ENCODE measurements around the gene PTGS1. TPM values are rescaled to one million over a fixed set of nuclear protein-coding genes. Genes with fewer than 3 reads are reported as not detected.

Gene PTGS1
- total and polyA plus RNA-seq, 9 of the 15 experiments (the other 6 are each of a cell fraction or from before 2014, with no cell fraction given), result 3.4 to 12.9 (median 5.3) TPM

DNA sequence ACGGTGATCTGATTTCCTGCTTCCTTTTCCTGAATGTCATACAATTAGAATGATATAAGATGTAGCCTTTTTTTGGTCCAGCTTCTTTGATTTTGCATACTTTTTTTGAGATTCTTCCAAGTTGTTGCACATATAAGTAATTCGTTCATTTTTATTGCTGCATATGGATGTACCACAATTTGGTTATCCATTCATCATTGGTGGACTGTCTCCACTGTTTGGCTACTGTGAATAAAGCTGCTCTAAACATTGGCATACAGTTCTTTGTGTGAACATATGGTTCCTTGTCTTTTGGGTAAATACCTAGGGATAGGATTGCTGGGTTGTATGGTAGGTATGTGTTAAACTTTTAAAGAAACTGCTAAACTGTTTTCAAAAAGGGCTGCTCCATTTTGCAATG is 54.3 kb downstream of the PTGS1 start:
- no peaks in the 10 kb centered on the region for H4K20me1 ChIP-seq (replicated peaks; ENCODE audit: control insufficient read depth, insufficient read depth, low read length)
- in situ Hi-C loops (cut with MboI) (no loop called here), intact Hi-C loops (cut with micrococcal nuclease) (no loop called here)
- no peak for FAIRE-seq
- no peak overlapping the region for H3K4me2 ChIP-seq (ENCODE audit: insufficient read depth, low read length)
- H3K4me1 ChIP-seq (replicated peaks in 1 of 2; ENCODE audit: control insufficient read depth in 2 of 2, insufficient read depth in 2 of 2, low read length in 2 of 2), result no peaks in the 10 kb centered on the region
- H3K27me3 ChIP-seq (ENCODE audit: control insufficient read depth in 2 of 2, insufficient read depth in 2 of 2, low read length in 2 of 2), result no peaks in the 10 kb centered on the region
- TF ChIP-seq CCNT2 (IDR thresholded peaks at IDR 0.05; ENCODE audit: borderline replicate concordance, extremely low read depth, insufficient read length, low read depth, low read length) (no peak), FOXM1 (IDR thresholded peaks at IDR 0.05; ENCODE audit: low read depth) (no peak), FOXM1 (CRISPR knock-in tag; IDR thresholded peaks at IDR 0.05; ENCODE audit: low read depth) (no peak), STAG1 (CRISPR knock-in tag; IDR thresholded peaks at IDR 0.05; ENCODE audit: borderline replicate concordance) (no peak), SIX5 (IDR thresholded peaks at IDR 0.05; ENCODE audit: borderline replicate concordance in 1 of 2, insufficient read depth in 1 of 2, low read depth in 1 of 2, low read length in 2 of 2) (no peak), SAFB (IDR thresholded peaks at IDR 0.05; ENCODE audit: borderline replicate concordance, low read depth, low read length) (no peak), ZNF583 (CRISPR knock-in tag; IDR thresholded peaks at IDR 0.05) (no peak), ZNF436 (CRISPR knock-in tag; IDR thresholded peaks at IDR 0.05) (no peak), PCBP2 (IDR thresholded peaks at IDR 0.05; ENCODE audit: low read depth, low read length, poor library complexity, severe bottlenecking) (no peak), HNRNPUL1 (IDR thresholded peaks at IDR 0.05; ENCODE audit: low read length) (no peak), KLF13 (tag; IDR thresholded peaks at IDR 0.05; ENCODE audit: borderline replicate concordance, low read depth) (no peak), ZNF143 (CRISPR knock-in tag; IDR thresholded peaks at IDR 0.05) (no peak), HDAC1 (IDR thresholded peaks at IDR 0.05) (no peak), XRCC3 (IDR thresholded peaks at IDR 0.05) (no peak)
- TF ChIP-seq, protein P1, sequence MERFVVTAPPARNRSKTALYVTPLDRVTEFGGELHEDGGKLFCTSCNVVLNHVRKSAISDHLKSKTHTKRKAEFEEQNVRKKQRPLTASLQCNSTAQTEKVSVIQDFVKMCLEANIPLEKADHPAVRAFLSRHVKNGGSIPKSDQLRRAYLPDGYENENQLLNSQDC (CRISPR knock-in tag; IDR thresholded peaks at IDR 0.05), result no peak
- TF ChIP-seq, protein P2, sequence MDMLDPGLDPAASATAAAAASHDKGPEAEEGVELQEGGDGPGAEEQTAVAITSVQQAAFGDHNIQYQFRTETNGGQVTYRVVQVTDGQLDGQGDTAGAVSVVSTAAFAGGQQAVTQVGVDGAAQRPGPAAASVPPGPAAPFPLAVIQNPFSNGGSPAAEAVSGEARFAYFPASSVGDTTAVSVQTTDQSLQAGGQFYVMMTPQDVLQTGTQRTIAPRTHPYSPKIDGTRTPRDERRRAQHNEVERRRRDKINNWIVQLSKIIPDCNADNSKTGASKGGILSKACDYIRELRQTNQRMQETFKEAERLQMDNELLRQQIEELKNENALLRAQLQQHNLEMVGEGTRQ (CRISPR knock-in tag; IDR thresholded peaks at IDR 0.05), result no peak
- ATAC-seq, result no peak
- no peak overlapping the region for H3K9ac ChIP-seq (ENCODE audit: insufficient read depth in 1 of 2, low read depth in 2 of 2, low read length in 2 of 2)
- H2AFZ ChIP-seq (ENCODE audit: low read depth, low read length), result no peak overlapping the region
- H3K4me3 ChIP-seq, result no peak overlapping the region
- no peaks in the 10 kb centered on the region; the same call in 1 of the 2 replicates for H3K9me3 ChIP-seq (replicated peaks; ENCODE audit: control insufficient read depth, insufficient read depth, low read depth, low read length)
- no peaks in the 10 kb centered on the region for H3K79me2 ChIP-seq (ENCODE audit: control insufficient read depth, insufficient read depth, low read length)
- WGBS (ENCODE audit: insufficient coverage, low coverage, missing lambda C conversion rate), result 0% methylated on average over 2 of the region's 2 CpGs
- H3K27ac ChIP-seq (ENCODE audit: extremely low read depth, low read depth, low read length), result no peak overlapping the region
- no peaks in the 10 kb centered on the region for H3K36me3 ChIP-seq (ENCODE audit: control insufficient read depth, insufficient read depth, low read length)
- ChIA-PET POLR2A (no interaction called here), CTCF (ENCODE audit: low intra/inter-chr PET ratio) (no interaction called here)
- H3K9me1 ChIP-seq (ENCODE audit: control insufficient read depth, insufficient read depth, low read length), result no peaks in the 10 kb centered on the region
- BruUV-seq (replicated peaks), result no TSS peak
- no peak for DNase-seq (ENCODE audit: extremely low read depth in 1 of 4, low spot score in 3 of 4)
